Spleen (tissue), 7 donors: ENCODE measurements around the gene ACP2.

Experiments
- POLR2A ChIP-seq, 3 donors: fragments of 450-650 bp; IDR thresholded peaks; one replicate each; pipeline ENCODE4 v1.5.1; 2017; ENCODE audit warnings: antibody characterized with exemption in 3 of 3, mild to moderate bottlenecking in 1 of 3
- POLR2AphosphoS5 ChIP-seq, 3 donors: sonication (generic); formaldehyde crosslinking; IDR thresholded peaks; one replicate each; pipeline ENCODE4 v1.5.1; 2017; ENCODE audit warnings: antibody characterized with exemption in 3 of 3
- TF ChIP-seq, protein P1 (sequence below), 11 experiments: fragments of 200-600 bp in 7 of 11; fragments of 450-650 bp in 4 of 11; sonication (generic) in 4 of 11; IDR thresholded peaks in 8 of 11; conservative IDR thresholded peaks in 3 of 11; 1 replicate in 7 of 11; 2 replicates in 4 of 11; pipeline versions ENCODE4 v1.4.0 to v1.8.0; 2016 to 2021; ENCODE audit warnings: antibody characterized with exemption in 11 of 11, inconsistent platforms in 4 of 11, mild to moderate bottlenecking in 1 of 11
- donor health status: DM: no; HTN: no; CAD: no; lungs with moderate emphysema.
- donor health status: DM: no; HTN: no; CAD: no.
- donor health status: DM: no; HTN: no; CAD: no.

- TF ChIP-seq POLR2A (IDR thresholded peaks at IDR 0.05) (no peak), POLR2AphosphoS5 (IDR thresholded peaks at IDR 0.05) (no peak)
- TF ChIP-seq, protein P1, sequence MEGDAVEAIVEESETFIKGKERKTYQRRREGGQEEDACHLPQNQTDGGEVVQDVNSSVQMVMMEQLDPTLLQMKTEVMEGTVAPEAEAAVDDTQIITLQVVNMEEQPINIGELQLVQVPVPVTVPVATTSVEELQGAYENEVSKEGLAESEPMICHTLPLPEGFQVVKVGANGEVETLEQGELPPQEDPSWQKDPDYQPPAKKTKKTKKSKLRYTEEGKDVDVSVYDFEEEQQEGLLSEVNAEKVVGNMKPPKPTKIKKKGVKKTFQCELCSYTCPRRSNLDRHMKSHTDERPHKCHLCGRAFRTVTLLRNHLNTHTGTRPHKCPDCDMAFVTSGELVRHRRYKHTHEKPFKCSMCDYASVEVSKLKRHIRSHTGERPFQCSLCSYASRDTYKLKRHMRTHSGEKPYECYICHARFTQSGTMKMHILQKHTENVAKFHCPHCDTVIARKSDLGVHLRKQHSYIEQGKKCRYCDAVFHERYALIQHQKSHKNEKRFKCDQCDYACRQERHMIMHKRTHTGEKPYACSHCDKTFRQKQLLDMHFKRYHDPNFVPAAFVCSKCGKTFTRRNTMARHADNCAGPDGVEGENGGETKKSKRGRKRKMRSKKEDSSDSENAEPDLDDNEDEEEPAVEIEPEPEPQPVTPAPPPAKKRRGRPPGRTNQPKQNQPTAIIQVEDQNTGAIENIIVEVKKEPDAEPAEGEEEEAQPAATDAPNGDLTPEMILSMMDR (IDR thresholded peaks at IDR 0.05 in 8 of 11, conservative IDR thresholded peaks at IDR 0.05 in 3 of 11), result no peak
Measured at GRCh38 chr11:47254386-47254785, 5.8 kb upstream of the ACP2 start.
